ENCODE results near the gene PAX2. TPM values are rescaled to one million over a fixed set of nuclear protein-coding genes. Genes with fewer than 3 reads are reported as not detected.

Gene PAX2
- total RNA-seq, 6 experiments from 2014 or later: not detected

DNA sequence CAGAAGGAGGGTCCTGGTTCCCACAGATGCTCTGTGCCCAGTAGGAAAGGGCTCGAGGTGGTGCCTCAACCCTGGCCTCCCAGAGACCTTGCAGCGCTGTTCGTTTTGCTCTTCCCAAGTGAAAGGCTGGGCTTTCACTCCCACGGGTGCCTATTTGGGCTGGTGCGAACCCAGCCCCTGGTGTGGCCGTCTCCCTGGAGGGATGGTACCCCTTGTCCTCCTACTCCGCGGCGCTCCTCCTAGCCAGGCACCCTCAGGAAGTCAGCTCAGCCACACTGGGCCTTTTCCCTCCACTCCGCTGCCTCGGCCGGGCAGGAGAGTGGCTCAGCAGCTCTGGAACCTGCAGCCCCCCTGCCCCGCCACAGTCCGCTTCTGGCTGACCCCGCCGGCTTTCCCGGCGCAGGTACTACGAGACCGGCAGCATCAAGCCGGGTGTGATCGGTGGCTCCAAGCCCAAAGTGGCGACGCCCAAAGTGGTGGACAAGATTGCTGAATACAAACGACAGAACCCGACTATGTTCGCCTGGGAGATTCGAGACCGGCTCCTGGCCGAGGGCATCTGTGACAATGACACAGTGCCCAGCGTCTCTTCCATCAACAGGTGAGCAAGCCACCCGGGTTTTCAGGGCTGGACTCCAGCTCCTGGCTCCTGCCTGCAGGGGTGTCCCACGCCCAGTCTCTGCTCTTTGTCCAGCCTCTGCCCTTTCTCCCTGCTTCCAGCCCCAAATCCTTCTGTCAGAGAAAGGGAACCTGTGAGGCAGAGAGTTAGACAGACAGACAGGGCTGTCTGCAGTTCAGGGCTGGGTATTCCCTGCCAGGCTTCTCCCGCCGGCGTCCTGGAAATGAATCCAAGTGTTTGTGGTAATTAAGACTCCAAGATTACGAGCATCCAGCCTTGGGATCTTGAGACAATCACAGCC lies 5.2 kb downstream of the PAX2 start:
- Mint-ChIP-seq H3K9me3 (no peaks in the 10 kb centered on the region), H3K36me3 (ENCODE audit: low read depth) (no peaks in the 10 kb centered on the region), H3K27ac (no peak overlapping the region), H3K27me3 (ENCODE audit: insufficient read depth) (peaks cover 75% of the 10 kb centered on the region), H3K4me1 (ENCODE audit: low read depth) (peaks cover 13% of the 10 kb centered on the region), H3K4me3 (no peak overlapping the region)
- TF ChIP-seq CTCF (IDR thresholded peaks at IDR 0.05): no peak
- DNase-seq: no peak

DNA sequence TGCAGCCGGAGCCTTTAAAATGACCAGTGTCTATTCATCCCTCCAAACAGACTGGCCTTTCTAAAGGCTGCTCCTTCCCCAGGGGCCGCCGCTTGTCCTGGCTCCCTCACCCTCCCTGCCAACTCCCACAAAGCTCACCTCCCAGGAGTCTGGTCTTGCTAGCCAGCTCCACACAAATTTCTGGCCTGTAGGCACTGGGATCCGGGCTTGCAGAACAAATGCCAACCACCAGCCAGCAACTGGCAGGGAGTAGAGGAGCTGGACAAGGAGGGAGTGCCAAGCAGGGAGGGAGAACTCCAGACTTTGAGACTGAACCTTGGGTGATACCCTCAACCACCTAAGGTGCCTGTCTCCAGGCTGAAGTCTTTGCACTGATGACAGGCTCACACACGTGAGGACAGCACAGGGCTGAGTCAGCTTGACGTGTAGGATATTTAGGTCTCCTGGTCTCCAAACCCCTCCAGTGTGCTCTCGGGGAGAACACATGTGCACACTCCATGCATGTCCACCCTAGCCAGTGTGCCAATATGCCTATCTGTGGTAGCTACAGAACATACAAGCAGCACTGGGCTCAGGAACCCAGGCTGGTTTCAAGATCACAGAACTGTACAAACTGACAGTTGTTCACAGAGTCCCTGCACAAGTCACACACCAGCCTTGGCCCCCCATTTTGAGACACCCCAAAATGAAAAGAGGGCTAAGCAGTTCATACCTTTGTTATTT lies 6.0 kb downstream of the PAX2 start:
- Mint-ChIP-seq H3K36me3 (ENCODE audit: low read depth) (no peaks in the 10 kb centered on the region), H3K9me3 (no peaks in the 10 kb centered on the region), H3K27me3 (ENCODE audit: insufficient read depth) (peaks cover 78% of the 10 kb centered on the region), H3K4me3 (no peak overlapping the region), H3K27ac (no peak overlapping the region), H3K4me1 (ENCODE audit: low read depth) (peaks cover 9% of the 10 kb centered on the region)
- TF ChIP-seq CTCF (IDR thresholded peaks at IDR 0.05): no peak
- no peak for DNase-seq

GRCh38 chr10:100755821-100756220 lies 10.4 kb downstream of the PAX2 start:
- no peak for TF ChIP-seq CTCF (IDR thresholded peaks at IDR 0.05)
- no peaks in the 10 kb centered on the region for H3K9me3 Mint-ChIP-seq
- H3K4me3 Mint-ChIP-seq: no peak overlapping the region
- no peak for DNase-seq
- no peak overlapping the region for H3K27ac Mint-ChIP-seq
- H3K27me3 Mint-ChIP-seq (ENCODE audit: insufficient read depth): peaks cover 76% of the 10 kb centered on the region
- H3K4me1 Mint-ChIP-seq (ENCODE audit: low read depth): no peaks in the 10 kb centered on the region
- no peaks in the 10 kb centered on the region for H3K36me3 Mint-ChIP-seq (ENCODE audit: low read depth)

DNA sequence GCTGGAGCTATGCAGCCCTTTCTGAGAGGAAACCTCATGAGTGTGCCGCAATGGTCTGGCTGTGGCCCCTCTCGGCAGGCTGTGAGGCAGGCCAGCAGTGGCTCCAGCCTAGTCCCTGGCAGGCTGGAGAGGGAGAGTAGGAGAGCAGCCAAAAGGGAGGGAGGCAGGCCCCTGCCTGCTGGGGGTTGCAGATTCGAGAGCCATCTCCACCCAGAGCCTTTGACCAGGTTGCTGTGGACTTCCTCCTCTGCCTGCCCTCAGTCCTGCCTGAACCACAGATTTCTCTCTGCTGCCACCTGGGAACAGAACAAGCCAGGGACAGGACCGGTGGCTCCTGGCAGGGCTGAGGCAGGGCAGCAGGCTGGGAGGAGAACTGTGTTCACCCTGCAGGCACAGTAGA lies 13.9 kb downstream of the PAX2 start:
- Mint-ChIP-seq H3K4me1 (ENCODE audit: low read depth) (no peaks in the 10 kb centered on the region), H3K27me3 (ENCODE audit: insufficient read depth) (peaks cover 69% of the 10 kb centered on the region), H3K9me3 (no peaks in the 10 kb centered on the region), H3K4me3 (no peak overlapping the region), H3K27ac (no peak overlapping the region), H3K36me3 (ENCODE audit: low read depth) (no peaks in the 10 kb centered on the region)
- no peak for TF ChIP-seq CTCF (IDR thresholded peaks at IDR 0.05)
- no peak for DNase-seq

- Mint-ChIP-seq H3K27me3 (ENCODE audit: insufficient read depth) (peaks cover 72% of the 10 kb centered on the region), H3K4me3 (no peak overlapping the region), H3K27ac (no peak overlapping the region), H3K4me1 (ENCODE audit: low read depth) (no peaks in the 10 kb centered on the region), H3K36me3 (ENCODE audit: low read depth) (no peaks in the 10 kb centered on the region), H3K9me3 (no peaks in the 10 kb centered on the region)
- no peak for TF ChIP-seq CTCF (IDR thresholded peaks at IDR 0.05)
- no peak for DNase-seq
These were observed 15.3 kb downstream of the PAX2 start for GRCh38 chr10:100760726-100761125.
